ELR (cell line): Measurements from ENCODE around the gene ACTR1B.
"Not testable (repeated sequence)": the region's sequence is repeated elsewhere in the genome, so short reads cannot be mapped to it uniquely, and the experiment has no call there.

Source experiments
- DNase-seq: peaks from one replicate; pipeline ENCODE4 v3.0.0-alpha.2; 2015; ENCODE audit warnings: low read depth

The ACTR1B gene

GRCh38 chr2:97658691-97659157, 5.1 kb downstream of the ACTR1B start:
- no peak for DNase-seq

- no peak for DNase-seq
Observed at GRCh38 chr2:97657986-97658690, 5.7 kb downstream of the ACTR1B start.

GRCh38 chr2:97656905-97657587, 6.8 kb downstream of the ACTR1B start:
- no peak for DNase-seq

GRCh38 chr2:97656129-97656755, 7.6 kb downstream of the ACTR1B start:
- DNase-seq: no peak

- no peak for DNase-seq
Observed at GRCh38 chr2:97654791-97655190, 9.1 kb downstream of the ACTR1B start.

GRCh38 chr2:97654309-97654708, 9.5 kb downstream of the ACTR1B start:
- no peak for DNase-seq

GRCh38 chr2:97653874-97654273, 10.0 kb downstream of the ACTR1B start:
- no peak for DNase-seq

- DNase-seq: peak; percentile 10
Observed at GRCh38 chr2:97653473-97653872, 10.4 kb downstream of the ACTR1B start.

- no peak for DNase-seq
Observed at GRCh38 chr2:97651114-97651513, 12.7 kb downstream of the ACTR1B start.

- no peak for DNase-seq
Observed at GRCh38 chr2:97646977-97647376, 16.9 kb downstream of the ACTR1B start.

- peak; percentile 98 for DNase-seq
Observed at GRCh38 chr2:97645695-97646629, 17.9 kb downstream of the ACTR1B start, which contains the start of gene COX5B. Gene COX5B (plus strand): TSS chr2:97646062. CDS start chr2:97646087, 25 bp downstream.

GRCh38 chr2:97645112-97645694, 18.6 kb downstream of the ACTR1B start:
- peak; percentile 35 for DNase-seq

- DNase-seq: no peak
Observed at GRCh38 chr2:97644023-97644717, 19.7 kb downstream of the ACTR1B start.

GRCh38 chr2:97626049-97626430, 37.8 kb downstream of the ACTR1B start:
- DNase-seq: not testable (repeated sequence)

- not testable (repeated sequence) for DNase-seq
Observed at GRCh38 chr2:97625354-97626048, 38.3 kb downstream of the ACTR1B start.

- DNase-seq: not testable (repeated sequence)
Observed at GRCh38 chr2:97622976-97623375, 40.9 kb downstream of the ACTR1B start.

- not testable (repeated sequence) for DNase-seq
Observed at GRCh38 chr2:97620492-97620891, 43.4 kb downstream of the ACTR1B start.

- DNase-seq: peak; percentile 14
Observed at GRCh38 chr2:97618939-97619827, 44.7 kb downstream of the ACTR1B start.

- no peak for DNase-seq
Observed at GRCh38 chr2:97617911-97618310, 45.9 kb downstream of the ACTR1B start.
